GM10266 (cell line): ENCODE results near the gene MSX2.

ENCODE experiments used
- DNase-seq: peaks from one replicate; pipeline ENCODE4 v3.0.0; 2012; ENCODE audit errors: extremely low spot score
- TF ChIP-seq, protein P1 (sequence below): IDR thresholded peaks from 2 replicates; pipeline ENCODE4 v1.5.1; 2012; ENCODE audit warnings: mild to moderate bottlenecking, low read depth; ENCODE audit not compliant: control insufficient read depth, insufficient read depth; ENCODE audit errors: missing control alignments

MSX2 gene

DNA sequence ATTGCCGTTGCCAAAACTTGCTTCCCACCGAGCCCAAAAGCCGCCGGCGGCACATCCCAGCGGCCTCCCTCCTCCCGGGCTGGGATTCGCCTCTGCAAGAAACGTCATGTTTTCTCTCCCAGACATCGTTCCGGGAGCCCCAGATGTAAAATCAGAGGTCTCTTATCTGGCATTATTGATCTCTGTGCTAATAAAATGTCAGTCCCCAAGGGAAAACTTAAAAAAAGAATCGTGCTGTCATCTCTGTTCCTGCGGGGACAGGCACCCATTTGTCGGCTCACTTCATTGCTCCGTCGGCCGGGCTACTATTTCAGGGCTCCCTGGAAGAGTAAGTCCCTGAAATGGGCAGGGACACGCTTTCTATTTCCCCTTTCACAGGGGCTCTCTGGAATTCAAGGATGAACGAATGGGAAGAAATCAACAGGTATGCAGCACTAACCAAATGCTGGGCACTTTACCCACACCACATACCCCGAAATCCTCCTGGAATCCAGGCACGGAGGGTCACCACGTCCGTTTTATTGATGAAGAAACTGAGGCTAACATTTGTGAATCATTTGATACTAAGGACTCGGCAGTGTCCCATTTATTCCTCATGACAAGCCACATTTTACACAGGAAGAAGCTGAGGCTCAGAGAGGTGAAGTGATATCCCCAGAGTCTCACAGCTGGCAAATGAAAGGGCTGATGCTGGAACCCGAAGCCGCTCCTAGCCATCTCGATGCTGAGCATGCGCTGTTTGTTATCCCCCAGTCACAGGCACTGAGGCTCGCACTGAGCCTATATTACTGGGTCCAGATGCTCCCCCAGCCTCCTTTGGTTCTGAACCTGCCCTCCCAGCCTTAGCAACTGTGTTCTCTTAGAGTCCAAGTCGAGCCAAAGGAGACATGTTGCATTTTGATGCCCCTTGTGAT, 35.7 kb upstream of the MSX2 start:
- no peak for DNase-seq
- TF ChIP-seq, protein P1, sequence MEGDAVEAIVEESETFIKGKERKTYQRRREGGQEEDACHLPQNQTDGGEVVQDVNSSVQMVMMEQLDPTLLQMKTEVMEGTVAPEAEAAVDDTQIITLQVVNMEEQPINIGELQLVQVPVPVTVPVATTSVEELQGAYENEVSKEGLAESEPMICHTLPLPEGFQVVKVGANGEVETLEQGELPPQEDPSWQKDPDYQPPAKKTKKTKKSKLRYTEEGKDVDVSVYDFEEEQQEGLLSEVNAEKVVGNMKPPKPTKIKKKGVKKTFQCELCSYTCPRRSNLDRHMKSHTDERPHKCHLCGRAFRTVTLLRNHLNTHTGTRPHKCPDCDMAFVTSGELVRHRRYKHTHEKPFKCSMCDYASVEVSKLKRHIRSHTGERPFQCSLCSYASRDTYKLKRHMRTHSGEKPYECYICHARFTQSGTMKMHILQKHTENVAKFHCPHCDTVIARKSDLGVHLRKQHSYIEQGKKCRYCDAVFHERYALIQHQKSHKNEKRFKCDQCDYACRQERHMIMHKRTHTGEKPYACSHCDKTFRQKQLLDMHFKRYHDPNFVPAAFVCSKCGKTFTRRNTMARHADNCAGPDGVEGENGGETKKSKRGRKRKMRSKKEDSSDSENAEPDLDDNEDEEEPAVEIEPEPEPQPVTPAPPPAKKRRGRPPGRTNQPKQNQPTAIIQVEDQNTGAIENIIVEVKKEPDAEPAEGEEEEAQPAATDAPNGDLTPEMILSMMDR: no peak

DNA sequence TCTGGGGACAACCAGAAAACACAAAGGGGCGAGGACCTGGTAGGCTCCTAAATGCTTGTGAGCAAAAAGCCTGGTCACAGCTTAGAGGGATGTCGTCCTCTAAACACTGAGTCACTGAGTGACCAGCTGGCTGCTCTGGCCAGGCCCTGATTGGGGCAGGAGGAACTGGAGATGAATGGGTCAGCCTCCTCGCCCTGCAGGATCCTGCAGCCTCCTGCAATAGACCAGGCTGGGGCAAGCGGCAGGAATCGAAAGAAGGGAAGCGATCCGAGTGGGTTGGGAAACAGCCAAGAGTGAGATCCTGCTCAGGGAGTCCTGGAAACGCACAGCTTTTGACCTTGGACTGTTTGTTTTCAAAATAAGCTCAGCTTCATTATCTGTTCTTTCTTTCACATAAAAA, 34.1 kb upstream of the MSX2 start:
- no peak for DNase-seq
- TF ChIP-seq, protein P1: no peak

DNA sequence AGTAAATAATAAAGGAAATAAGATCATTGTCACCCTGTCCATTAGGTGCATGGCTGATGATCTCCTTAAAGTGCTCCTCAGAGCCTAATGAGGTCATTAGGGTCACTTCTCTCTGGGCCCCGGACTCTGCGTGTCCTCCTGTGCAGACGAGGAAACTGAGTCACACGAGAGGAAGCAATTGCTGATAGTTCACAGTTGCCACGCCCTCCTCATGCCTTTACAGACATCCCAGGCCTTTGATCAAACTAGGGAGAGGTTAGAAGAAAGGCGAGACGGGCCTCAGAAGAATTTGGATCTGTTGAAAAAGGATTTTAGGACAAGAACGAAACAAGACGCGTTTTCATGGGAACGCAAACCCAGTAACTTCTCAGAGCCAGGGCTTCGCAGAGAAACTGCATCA, 32.0 kb upstream of the MSX2 start:
- DNase-seq: no peak
- TF ChIP-seq, protein P1: no peak

DNA sequence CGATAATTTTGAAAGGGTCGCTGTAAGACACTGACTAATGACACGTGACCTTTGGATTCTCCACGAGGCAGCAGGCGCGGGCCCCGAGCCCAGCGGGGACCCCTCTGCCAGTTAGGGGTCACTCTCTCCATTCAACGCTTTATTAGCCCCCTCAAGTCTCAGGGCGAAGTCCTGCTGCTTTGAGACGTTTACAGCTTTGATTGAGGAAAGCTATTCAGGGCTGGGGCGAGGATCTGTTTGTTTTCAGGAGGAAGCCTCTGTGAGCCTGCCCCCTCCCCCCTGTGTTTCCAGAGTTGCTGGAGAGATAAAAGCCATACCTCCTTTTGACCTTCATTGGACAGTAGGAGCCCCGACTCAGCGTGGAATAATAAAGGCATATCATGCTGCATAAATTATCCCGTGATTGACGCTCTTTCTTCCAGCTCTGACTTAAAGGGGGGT, 31.4 kb upstream of the MSX2 start:
- TF ChIP-seq, protein P1: no peak
- DNase-seq: no peak

DNA sequence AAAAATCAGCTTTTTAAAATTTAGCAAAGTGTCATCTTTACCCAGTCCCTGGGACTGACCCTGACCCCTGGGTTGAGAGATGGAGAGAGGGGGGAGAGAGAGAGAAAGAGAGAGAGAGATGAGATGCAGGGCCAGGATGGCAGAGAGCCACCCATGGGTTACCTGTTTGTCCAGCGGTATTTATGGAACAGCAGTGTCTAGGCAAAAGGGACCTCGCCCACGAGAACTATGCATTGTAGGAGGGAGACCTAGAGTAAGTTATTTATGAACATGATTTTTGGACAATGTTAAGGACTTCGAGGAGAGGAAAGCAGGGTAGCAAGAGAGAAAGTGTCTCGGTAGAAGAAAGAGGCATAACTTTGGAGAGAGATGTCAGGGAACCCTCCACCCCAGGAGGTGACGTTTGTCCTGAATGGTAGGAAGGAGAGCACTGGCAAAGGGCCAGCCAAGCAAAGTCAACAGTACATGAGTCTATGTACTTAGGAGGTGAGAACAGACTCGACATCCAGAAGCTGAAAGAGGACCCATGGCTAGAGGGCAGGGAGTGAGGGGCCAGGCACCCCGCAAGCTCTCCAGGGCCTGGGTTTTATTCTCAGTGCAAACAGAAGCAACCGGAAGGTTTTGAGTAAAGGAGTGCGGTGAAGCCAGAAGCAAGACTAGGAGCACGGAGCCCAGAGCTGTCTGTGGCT, 30.5 kb upstream of the MSX2 start:
- TF ChIP-seq, protein P1: no peak
- no peak for DNase-seq

DNA sequence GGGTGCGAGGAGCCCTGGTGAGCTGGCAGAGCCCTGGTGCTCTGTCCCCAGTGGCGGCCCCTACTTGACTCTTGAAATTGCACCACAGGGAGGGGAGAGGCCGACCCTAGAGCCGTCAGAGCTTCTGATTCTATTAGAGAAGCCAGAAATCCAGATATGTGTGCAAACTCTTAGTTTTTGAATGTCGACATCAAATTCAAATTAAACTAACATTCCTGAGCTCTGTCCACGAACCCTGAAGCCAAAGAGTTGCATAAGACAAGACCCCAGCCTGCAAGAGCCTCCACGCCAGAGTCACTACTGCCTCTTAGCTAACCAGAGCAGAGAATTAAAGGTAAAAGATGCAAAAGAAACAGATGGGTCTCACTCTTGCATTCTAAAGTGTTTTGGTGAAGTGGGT, 29.8 kb upstream of the MSX2 start:
- DNase-seq: no peak
- TF ChIP-seq, protein P1: no peak

DNA sequence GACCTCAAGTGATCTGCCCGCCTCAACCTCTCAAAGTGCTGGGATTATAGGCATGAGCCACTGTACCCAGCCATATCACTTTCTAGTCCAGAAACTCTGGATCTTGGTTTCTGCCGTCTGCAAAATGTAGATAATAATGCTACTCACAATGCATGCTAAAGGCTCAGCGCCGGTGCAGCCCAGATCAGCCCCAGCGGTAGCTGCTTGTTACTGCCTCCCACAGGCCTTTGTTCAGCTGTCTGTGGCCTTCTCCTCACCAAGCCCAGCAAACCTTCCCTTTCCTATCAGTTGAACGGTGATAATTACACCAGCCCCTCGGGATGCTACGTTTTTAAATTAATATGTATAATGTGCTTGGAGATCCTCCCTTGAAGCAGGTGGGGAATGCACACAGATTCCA, 26.2 kb upstream of the MSX2 start:
- DNase-seq: no peak
- TF ChIP-seq, protein P1: no peak
